T-cell (primary cell): ENCODE results near the gene TRNT1. TPM values are rescaled to one million over a fixed set of nuclear protein-coding genes. Genes with fewer than 3 reads are reported as not detected.

ENCODE experiments used
- ATAC-seq, 4 experiments: fragments of 200-7000 bp in 3 of 4; fragments of 150-1000 bp in 1 of 4; cut with Tn5 transposase; replicated peaks in 1 of 4; 1 replicate in 3 of 4; 2 replicates in 1 of 4; pipeline ENCODE4 v1.10.0; 2021; ENCODE audit warnings: moderate library complexity in 3 of 4, mild to moderate bottlenecking in 2 of 4, moderate number of reproducible peaks in 1 of 4
- CTCF ChIA-PET, 2 donors: fragments of 300-600 bp; sonication (Branson Sonifier 250); formaldehyde crosslinking; loops; one replicate each; lab custom pipeline; 2022; ENCODE audit warnings: antibody characterized with exemption in 2 of 2; lab: Charles Lee
- POLR2A ChIA-PET, 2 donors: fragments of 300-600 bp; sonication (Branson Sonifier 250); formaldehyde crosslinking; loops; one replicate each; lab custom pipeline; 2022; ENCODE audit warnings: antibody characterized with exemption in 2 of 2; lab: Charles Lee
- DNase-seq, 35 experiments: peaks; one replicate each; pipeline versions ENCODE4 v3.0.0 to v3.0.0-alpha.2; 2013 to 2023
- H3K27ac ChIP-seq: one replicate; pipeline ENCODE4 v1.5.1; 2013; ENCODE audit warnings: low read length
- H3K27me3 ChIP-seq, 2 experiments: replicated peaks in 1 of 2; 1 replicate in 1 of 2; 2 replicates in 1 of 2; pipeline versions ENCODE4 v1.6.1 to v1.7.0; 2013; ENCODE audit warnings: low read length in 1 of 2, mixed read lengths in 1 of 2; ENCODE audit not compliant: control insufficient read depth in 2 of 2, insufficient read depth in 2 of 2; ENCODE audit errors: extremely low read depth in 1 of 2
- H3K36me3 ChIP-seq, 2 donors: 1 replicate in 1 of 2; 2 replicates in 1 of 2; pipeline versions ENCODE4 v1.6.1 to v1.7.0; 2013; ENCODE audit warnings: low read length in 1 of 2; ENCODE audit not compliant: control insufficient read depth in 2 of 2, insufficient read depth in 1 of 2; ENCODE audit errors: extremely low read depth in 1 of 2
- H3K4me1 ChIP-seq, 2 experiments: 1 replicate in 1 of 2; 2 replicates in 1 of 2; pipeline versions ENCODE4 v1.6.1 to v1.7.0; 2013; ENCODE audit warnings: low read length in 2 of 2, mixed read lengths in 1 of 2; ENCODE audit not compliant: insufficient read depth in 2 of 2, control insufficient read depth in 1 of 2; ENCODE audit errors: extremely low read depth in 1 of 2
- H3K4me3 ChIP-seq, 2 donors: 1 replicate in 1 of 2; 2 replicates in 1 of 2; pipeline versions ENCODE4 v1.5.1 to v1.7.0; 2013; ENCODE audit warnings: mild to moderate bottlenecking in 2 of 2, low read length in 1 of 2, moderate library complexity in 1 of 2; ENCODE audit not compliant: control insufficient read depth in 1 of 2; ENCODE audit errors: extremely low read depth in 1 of 2
- H3K9me3 ChIP-seq: 2 replicates; pipeline ENCODE4 v1.7.0; 2013
- H3K27ac Mint-ChIP-seq, 2 donors: one replicate each; pipeline ENCODE4 v1.8.0; 2020 to 2021; ENCODE audit warnings: mild to moderate bottlenecking in 2 of 2, mixed read lengths in 2 of 2
- H3K27me3 Mint-ChIP-seq, 2 donors: one replicate each; pipeline ENCODE4 v1.8.0; 2021 to 2022; ENCODE audit warnings: mixed read lengths in 2 of 2
- H3K36me3 Mint-ChIP-seq: one replicate; pipeline ENCODE4 v1.8.0; 2021; ENCODE audit warnings: mixed read lengths
- H3K4me1 Mint-ChIP-seq, 3 donors: one replicate each; pipeline ENCODE4 v1.8.0; 2020 to 2022; ENCODE audit warnings: mixed read lengths in 3 of 3, mild to moderate bottlenecking in 1 of 3
- H3K4me3 Mint-ChIP-seq, 3 donors: one replicate each; pipeline ENCODE4 v1.8.0; 2020 to 2022; ENCODE audit warnings: mild to moderate bottlenecking in 3 of 3, mixed read lengths in 3 of 3, moderate library complexity in 3 of 3
- H3K9me3 Mint-ChIP-seq, 3 donors: one replicate each; pipeline ENCODE4 v1.8.0; 2020 to 2022; ENCODE audit warnings: mixed read lengths in 3 of 3
- WGBS: methylation state at CpG from one replicate; pipeline ENCODE4 v1.1.5; 2013; ENCODE audit warnings: missing lambda C conversion rate; ENCODE audit not compliant: insufficient coverage; 5-methylcytosine and 5-hydroxymethylcytosine counted together
- total RNA-seq, 35 experiments: library from RNA in 6 of 35; stranded (reverse) in 6 of 35; fragments of 120-200 nt in 1 of 35; gene quantifications; one replicate each; pipeline versions ENCODE4 v1.2.1 to v1.2.4 and lab custom pipeline; 2013 to 2026

Gene TRNT1
- total RNA-seq, 5 donors from 2014 or later (not counting 1 experiment from before 2014, with no cell fraction given), result 28.6 to 38.9 (median 37.5) TPM

GRCh38 chr3:3178498-3179328, 52.0 kb downstream of the TRNT1 start:
- no peaks in the 10 kb centered on the region for H3K9me3 ChIP-seq
- H3K27ac Mint-ChIP-seq, result peak overlapping the region; percentile 90 to 94
- POLR2A ChIA-PET, result no interaction called here
- H3K4me3 ChIP-seq, result peak overlapping the region; percentile 86 to 96
- no peaks in the 10 kb centered on the region for H3K9me3 Mint-ChIP-seq
- H3K4me1 Mint-ChIP-seq, result peaks cover 49 to 57% (median 56%) of the 10 kb centered on the region in 3 donors
- CTCF ChIA-PET, result interaction anchor here (0.9 to 1.9 kb wide), 4 partner anchors 13 to 1113 kb away, joined by 3 to 6 read pairs (median 6); no protein-coding TSS in a partner anchor
- WGBS, result 5% methylated on average over 5 of the region's 16 CpGs
- no peaks in the 10 kb centered on the region for H3K27me3 Mint-ChIP-seq
- peaks cover 21% of the 10 kb centered on the region for H3K36me3 Mint-ChIP-seq
- peak in 3 of 4 experiments; percentile 2 to 7 (median 3) for ATAC-seq
- peaks cover 37 to 45% of the 10 kb centered on the region in 2 experiments for H3K4me1 ChIP-seq
- H3K27me3 ChIP-seq, result no peaks in the 10 kb centered on the region
- H3K27ac ChIP-seq, result peak overlapping the region; percentile 66
- peak in 1 of 35 experiments; percentile 17 for DNase-seq
- H3K36me3 ChIP-seq, result peaks cover 0 to 12% of the 10 kb centered on the region in 2 donors
- H3K4me3 Mint-ChIP-seq, result peak overlapping the region; percentile 88 to 95 (median 89)

- peak within 1 kb of the TSS; percentile 88 to 95 (median 89) for H3K4me3 Mint-ChIP-seq
- ChIA-PET CTCF (interaction anchor here (0.6 to 1.9 kb wide), 3 partner anchors 13 to 1113 kb away, joined by 3 to 13 read pairs (median 5); no protein-coding TSS in a partner anchor), POLR2A (interaction anchor here in 1 of 2 donors (0.5 kb wide), 1 partner anchor 15 kb away, joined by 4 read pairs; no protein-coding TSS in a partner anchor)
- DNase-seq (peak; percentile 75 to 94 (median 86)), ATAC-seq (peak; percentile 97 to 98 (median 98))
- Histone ChIP-seq H3K4me3 (peak within 1 kb of the TSS; percentile 86 to 96), H3K27me3 (no peaks in the 10 kb centered on the region), H3K4me1 (peaks cover 29 to 37% of the 10 kb centered on the region in 2 experiments), H3K9me3 (no peaks in the 10 kb centered on the region), H3K36me3 (peaks cover 0 to 6% of the 10 kb centered on the region in 2 donors), H3K27ac (peak within 1 kb of the TSS; percentile 66)
- H3K4me1 Mint-ChIP-seq, result peaks cover 44 to 50% (median 49%) of the 10 kb centered on the region in 3 donors
- peaks cover 15% of the 10 kb centered on the region for H3K36me3 Mint-ChIP-seq
- no peaks in the 10 kb centered on the region for H3K27me3 Mint-ChIP-seq
- peak within 1 kb of the TSS; percentile 90 to 94 for H3K27ac Mint-ChIP-seq
- WGBS, result under 1% methylated on average over 54 of the region's 56 CpGs
- H3K9me3 Mint-ChIP-seq, result no peaks in the 10 kb centered on the region
Measured at GRCh38 chr3:3179407-3180094, 52.8 kb downstream of the TRNT1 start, which contains the start of gene CRBN. Gene CRBN, minus strand, starts transcription at chr3:3179691. Its CDS starts 4 bp downstream, at chr3:3179687.

- no peak overlapping the region for H3K4me3 ChIP-seq
- POLR2A ChIA-PET, result no interaction called here
- no peak overlapping the region for H3K27ac ChIP-seq
- peaks cover 0 to 6% of the 10 kb centered on the region in 2 donors for H3K36me3 ChIP-seq
- peaks cover 24 to 28% of the 10 kb centered on the region in 2 experiments for H3K4me1 ChIP-seq
- CTCF ChIA-PET, result interaction anchor here in 1 of 2 donors (0.5 to 1.9 kb wide), 2 partner anchors 12 to 13 kb away, joined by 3 to 5 read pairs; no protein-coding TSS in a partner anchor
- H3K27me3 Mint-ChIP-seq, result no peaks in the 10 kb centered on the region
- 75% methylated on average over 4 of the region's 9 CpGs for WGBS
- ATAC-seq, result no peak
- H3K27ac Mint-ChIP-seq, result no peak overlapping the region
- no peaks in the 10 kb centered on the region for H3K9me3 Mint-ChIP-seq
- peaks cover 36 to 41% (median 40%) of the 10 kb centered on the region in 3 donors for H3K4me1 Mint-ChIP-seq
- peaks cover 12% of the 10 kb centered on the region for H3K36me3 Mint-ChIP-seq
- no peaks in the 10 kb centered on the region for H3K9me3 ChIP-seq
- DNase-seq, result no peak
- no peaks in the 10 kb centered on the region for H3K27me3 ChIP-seq
- peak overlapping the region in 1 of 3 donors; percentile 88 for H3K4me3 Mint-ChIP-seq
Measured at GRCh38 chr3:3180456-3180855, 53.7 kb downstream of the TRNT1 start.

- H3K36me3 ChIP-seq, result no peaks in the 10 kb centered on the region
- Mint-ChIP-seq H3K4me3 (no peak overlapping the region), H3K36me3 (peaks cover 8% of the 10 kb centered on the region), H3K27ac (no peak overlapping the region), H3K27me3 (no peaks in the 10 kb centered on the region), H3K9me3 (peaks cover 11 to 15% (median 15%) of the 10 kb centered on the region in 3 donors), H3K4me1 (peaks cover 11 to 13% (median 13%) of the 10 kb centered on the region in 3 donors)
- CTCF ChIA-PET, result no interaction called here
- no peak overlapping the region for H3K27ac ChIP-seq
- peaks cover 3 to 12% of the 10 kb centered on the region in 2 experiments for H3K4me1 ChIP-seq
- H3K27me3 ChIP-seq, result no peaks in the 10 kb centered on the region
- ATAC-seq (no peak), DNase-seq (no peak)
- POLR2A ChIA-PET, result no interaction called here
- no peak overlapping the region for H3K4me3 ChIP-seq
- peaks cover 2% of the 10 kb centered on the region for H3K9me3 ChIP-seq
- no CpG with 5 or more reads among the region's 2 CpGs for WGBS
Measured at GRCh38 chr3:3184876-3185275, 58.1 kb downstream of the TRNT1 start.

GRCh38 chr3:3189102-3189727, 62.5 kb downstream of the TRNT1 start:
- Histone ChIP-seq H3K36me3 (no peaks in the 10 kb centered on the region), H3K27me3 (no peaks in the 10 kb centered on the region), H3K9me3 (peaks cover 2% of the 10 kb centered on the region), H3K4me1 (peaks cover 18 to 39% of the 10 kb centered on the region in 2 experiments), H3K4me3 (no peak overlapping the region), H3K27ac (no peak overlapping the region)
- DNase-seq (no peak), ATAC-seq (no peak)
- CTCF ChIA-PET, result interaction anchor here (0.5 to 1.0 kb wide), 5 partner anchors 11 to 1325 kb away, joined by 3 to 8 read pairs (median 3); no protein-coding TSS in a partner anchor
- no peaks in the 10 kb centered on the region for H3K27me3 Mint-ChIP-seq
- H3K36me3 Mint-ChIP-seq, result peaks cover 8% of the 10 kb centered on the region
- POLR2A ChIA-PET, result interaction anchor here in 1 of 2 donors (0.9 kb wide), 1 partner anchor 12 kb away, joined by 3 read pairs; no protein-coding TSS in a partner anchor
- H3K4me1 Mint-ChIP-seq, result peaks cover 46 to 48% (median 48%) of the 10 kb centered on the region in 3 donors
- peak overlapping the region; percentile 89 to 91 for H3K27ac Mint-ChIP-seq
- H3K9me3 Mint-ChIP-seq, result peaks cover 11 to 15% (median 15%) of the 10 kb centered on the region in 3 donors
- H3K4me3 Mint-ChIP-seq, result peak overlapping the region in 1 of 3 donors; percentile 23
- WGBS, result no CpG with 5 or more reads among the region's 1 CpG
